Keratinocyte (primary cell): ENCODE results near the gene GAL. TPM values are rescaled to one million over a fixed set of nuclear protein-coding genes. Genes with fewer than 3 reads are reported as not detected.

ENCODE experiments used
- DNase-seq: peaks from one replicate; pipeline ENCODE4 v3.0.0-alpha.2; 2011; ENCODE audit warnings: low read depth, missing footprints, low spot score
- FAIRE-seq: peaks from 2 replicates; lab custom pipeline; 2011; peaks lifted over from hg19 to GRCh38; lab: Jason Lieb, UNC
- H2AFZ ChIP-seq: 2 replicates; pipeline ENCODE4 v1.6.0; 2012; ENCODE audit warnings: low read length, control low read depth, inconsistent platforms; ENCODE audit not compliant: control insufficient read depth
- H3K27ac ChIP-seq: 2 replicates; pipeline ENCODE4 v1.5.1; 2011; ENCODE audit warnings: low read length; ENCODE audit not compliant: control insufficient read depth, insufficient read depth
- H3K27me3 ChIP-seq: 3 replicates; pipeline ENCODE4 v1.6.0; 2011; ENCODE audit warnings: low read length; ENCODE audit not compliant: control insufficient read depth, insufficient read depth; ENCODE audit errors: extremely low read depth
- H3K36me3 ChIP-seq, 2 experiments: 2 replicates in 1 of 2; 3 replicates in 1 of 2; pipeline ENCODE4 v1.5.1; 2011; ENCODE audit warnings: low read length in 2 of 2, mild to moderate bottlenecking in 1 of 2; ENCODE audit not compliant: control insufficient read depth in 2 of 2, insufficient read depth in 2 of 2; ENCODE audit errors: extremely low read depth in 1 of 2
- H3K4me1 ChIP-seq: 3 replicates; pipeline ENCODE4 v1.5.1; 2011; ENCODE audit warnings: low read length; ENCODE audit not compliant: control insufficient read depth, insufficient read depth; ENCODE audit errors: extremely low read depth
- H3K4me2 ChIP-seq: 3 replicates; pipeline ENCODE4 v1.6.0; 2011; ENCODE audit warnings: low read depth, low read length; ENCODE audit not compliant: control insufficient read depth, insufficient read depth; ENCODE audit errors: extremely low read depth
- H3K4me3 ChIP-seq, 3 experiments: fragments of 200-600 bp in 1 of 3; sonication (generic) in 1 of 3; 2 replicates in 2 of 3; 3 replicates in 1 of 3; pipeline ENCODE4 v1.5.1; 2011 to 2016; ENCODE audit warnings: low read length in 3 of 3, mild to moderate bottlenecking in 3 of 3, control low read depth in 2 of 3, inconsistent platforms in 1 of 3, low read depth in 1 of 3, mixed read lengths in 1 of 3, mixed run types in 1 of 3, moderate library complexity in 1 of 3; ENCODE audit not compliant: control insufficient read depth in 2 of 3, insufficient read depth in 2 of 3; ENCODE audit errors: extremely low read depth in 1 of 3
- H3K79me2 ChIP-seq: 2 replicates; pipeline ENCODE4 v1.6.0; 2012; ENCODE audit warnings: low read length; ENCODE audit not compliant: control insufficient read depth, insufficient read depth
- H3K9ac ChIP-seq: 3 replicates; pipeline ENCODE4 v1.6.0; 2011; ENCODE audit warnings: low read length; ENCODE audit not compliant: control insufficient read depth, insufficient read depth; ENCODE audit errors: extremely low read depth
- H3K9me1 ChIP-seq: 3 replicates; pipeline ENCODE4 v1.6.0; 2011; ENCODE audit warnings: low read length; ENCODE audit not compliant: control insufficient read depth, insufficient read depth; ENCODE audit errors: extremely low read depth
- H3K9me3 ChIP-seq: 2 replicates; pipeline ENCODE4 v1.5.1; 2012; ENCODE audit warnings: low read depth, low read length; ENCODE audit not compliant: control insufficient read depth
- H4K20me1 ChIP-seq: 3 replicates; pipeline ENCODE4 v1.6.0; 2011; ENCODE audit warnings: low read length; ENCODE audit not compliant: control insufficient read depth, insufficient read depth; ENCODE audit errors: extremely low read depth
- CTCF ChIP-seq, 3 experiments: IDR thresholded peaks in 1 of 3; conservative IDR thresholded peaks in 1 of 3; optimal IDR thresholded peaks in 1 of 3; 2 replicates in 2 of 3; 3 replicates in 1 of 3; pipeline versions ENCODE3 to v1.5.1; 2011; ENCODE audit warnings: low read length in 3 of 3, mild to moderate bottlenecking in 3 of 3, moderate library complexity in 2 of 3, control low read depth in 1 of 3, inconsistent platforms in 1 of 3; ENCODE audit not compliant: insufficient read depth in 2 of 3; ENCODE audit errors: extremely low read depth in 1 of 3
- EZH2 ChIP-seq: IDR thresholded peaks from one replicate; pipeline ENCODE4 v1.6.1; 2012; ENCODE audit warnings: inconsistent platforms, mild to moderate bottlenecking, low read length, moderate library complexity
- dilution Hi-C: fragments of 300-500 bp; cut with MboI; formaldehyde crosslinking; loops from one replicate; pipeline ENCODE4 v1.7.0; 2020; ENCODE audit warnings: low sequenced_read_pairs; ENCODE audit not compliant: extremely low pct_ligation_motif_present
- polyA plus RNA-seq, 5 experiments: library from polyadenylated mRNA; depleted of rRNA in 3 of 5; stranded (reverse) in 3 of 5; stranded (forward) in 1 of 5; unstranded in 1 of 5; fragments of >200 nt; gene quantifications; 1 replicate in 1 of 5; 2 replicates in 3 of 5; 3 replicates in 1 of 5; pipeline versions ENCODE4 v1.2.1 to v1.2.3, GENCODE V29; 2011 to 2012; ENCODE audit warnings: missing spikeins in 2 of 5, low read depth in 1 of 5, low replicate concordance in 1 of 5

GAL gene
- polyA plus RNA-seq, 1 donor (not counting 4 experiments of a cell fraction or from before 2014, with no cell fraction given): 2.2 TPM

GRCh38 chr11:68663482-68664010, 20.8 kb upstream of the GAL start:
- H3K27me3 ChIP-seq: peaks cover 6% of the 10 kb centered on the region
- dilution Hi-C loops: no loop called here
- H3K79me2 ChIP-seq: no peaks in the 10 kb centered on the region
- no peaks in the 10 kb centered on the region for H3K4me1 ChIP-seq
- H2AFZ ChIP-seq: no peak overlapping the region
- H4K20me1 ChIP-seq: no peaks in the 10 kb centered on the region
- no peak overlapping the region for H3K9ac ChIP-seq
- no peak overlapping the region for H3K4me2 ChIP-seq
- H3K36me3 ChIP-seq: no peaks in the 10 kb centered on the region
- no peaks in the 10 kb centered on the region for H3K9me3 ChIP-seq
- no peak overlapping the region for H3K27ac ChIP-seq
- H3K4me3 ChIP-seq: no peak overlapping the region
- no peak for TF ChIP-seq CTCF (optimal IDR thresholded peaks at IDR 0.05 in 1 of 3, IDR thresholded peaks at IDR 0.05 in 1 of 3, conservative IDR thresholded peaks at IDR 0.05 in 1 of 3; ENCODE audit: extremely low read depth in 1 of 3, insufficient read depth in 2 of 3, low read length in 3 of 3)
- TF ChIP-seq EZH2: no peak
- FAIRE-seq (no peak), DNase-seq (no peak)
- no peaks in the 10 kb centered on the region for H3K9me1 ChIP-seq

- no peak overlapping the region for H3K4me2 ChIP-seq
- H3K9me1 ChIP-seq: no peaks in the 10 kb centered on the region
- H3K9me3 ChIP-seq: no peaks in the 10 kb centered on the region
- H3K4me1 ChIP-seq: no peaks in the 10 kb centered on the region
- H3K27ac ChIP-seq: no peak overlapping the region
- dilution Hi-C loops: no loop called here
- DNase-seq (no peak), FAIRE-seq (no peak)
- TF ChIP-seq EZH2 (no peak), CTCF (optimal IDR thresholded peaks at IDR 0.05 in 1 of 3, IDR thresholded peaks at IDR 0.05 in 1 of 3, conservative IDR thresholded peaks at IDR 0.05 in 1 of 3; ENCODE audit: extremely low read depth in 1 of 3, insufficient read depth in 2 of 3, low read length in 3 of 3) (no peak)
- no peaks in the 10 kb centered on the region for H3K36me3 ChIP-seq
- H3K9ac ChIP-seq: no peak overlapping the region
- H2AFZ ChIP-seq: no peak overlapping the region
- no peaks in the 10 kb centered on the region for H3K79me2 ChIP-seq
- peaks cover 4% of the 10 kb centered on the region for H3K27me3 ChIP-seq
- no peak overlapping the region for H3K4me3 ChIP-seq
- no peaks in the 10 kb centered on the region for H4K20me1 ChIP-seq
These were observed 20.2 kb upstream of the GAL start for GRCh38 chr11:68664141-68664540.
